Vagina (tissue), 2 donors: Measurements from ENCODE around the gene GAB2. TPM values are rescaled to one million over a fixed set of nuclear protein-coding genes. Genes with fewer than 3 reads are reported as not detected.
A peak's percentile ranks its signal among the peaks of the same experiment; 100 is the strongest.

Source experiments
- DNase-seq, 2 donors: peaks; one replicate each; pipeline ENCODE4 v3.0.0-alpha.2; 2017; ENCODE audit errors: extremely low spot score in 2 of 2
- H3K27ac ChIP-seq: fragments of 200-600 bp; sonication (generic); one replicate; pipeline ENCODE4 v1.5.1; 2019
- H3K27me3 ChIP-seq: fragments of 200-600 bp; sonication (generic); one replicate; pipeline ENCODE4 v1.5.1; 2019
- H3K36me3 ChIP-seq, 2 donors: fragments of 200-600 bp; sonication (generic); one replicate each; pipeline ENCODE4 v1.5.1; 2017 to 2019
- H3K4me1 ChIP-seq: fragments of 200-600 bp; sonication (generic); one replicate; pipeline ENCODE4 v1.5.1; 2019
- H3K4me3 ChIP-seq, 2 donors: fragments of 200-600 bp; sonication (generic); 1 replicate in 1 of 2; 2 replicates in 1 of 2; pipeline ENCODE4 v1.5.1; 2016 to 2019
- H3K9me3 ChIP-seq: fragments of 200-600 bp; sonication (generic); one replicate; pipeline ENCODE4 v1.5.1; 2019
- POLR2A ChIP-seq, 2 donors: fragments of 450-650 bp; IDR thresholded peaks; one replicate each; pipeline ENCODE4 v1.6.1; 2017; ENCODE audit warnings: antibody characterized with exemption in 2 of 2, mild to moderate bottlenecking in 2 of 2, moderate library complexity in 2 of 2
- POLR2AphosphoS5 ChIP-seq, 2 donors: sonication (generic); formaldehyde crosslinking; IDR thresholded peaks; one replicate each; pipeline ENCODE4 v1.9.0; 2017; ENCODE audit warnings: antibody characterized with exemption in 2 of 2, mild to moderate bottlenecking in 2 of 2, low read depth in 1 of 2; ENCODE audit not compliant: insufficient read depth in 1 of 2
- intact Hi-C: fragments of 100-400 bp; cut with DNase I; formaldehyde crosslinking; loops from one replicate; pipeline ENCODE4 v1.15.1; 2023
- total RNA-seq: library from RNA; depleted of rRNA; stranded (reverse); fragments of >200 nt; gene quantifications from one replicate; pipeline ENCODE4 v1.2.3, GENCODE V29; 2016
- TF ChIP-seq, protein P1 (sequence below), 3 experiments: fragments of 450-650 bp in 2 of 3; fragments of 200-600 bp in 1 of 3; sonication (generic) in 1 of 3; IDR thresholded peaks; one replicate each; pipeline ENCODE4 v1.5.1; 2017 to 2019; ENCODE audit warnings: antibody characterized with exemption in 3 of 3, mild to moderate bottlenecking in 2 of 3, moderate library complexity in 2 of 3

The GAB2 gene
- total RNA-seq, 1 donor from 2014 or later: 24.6 TPM

DNA sequence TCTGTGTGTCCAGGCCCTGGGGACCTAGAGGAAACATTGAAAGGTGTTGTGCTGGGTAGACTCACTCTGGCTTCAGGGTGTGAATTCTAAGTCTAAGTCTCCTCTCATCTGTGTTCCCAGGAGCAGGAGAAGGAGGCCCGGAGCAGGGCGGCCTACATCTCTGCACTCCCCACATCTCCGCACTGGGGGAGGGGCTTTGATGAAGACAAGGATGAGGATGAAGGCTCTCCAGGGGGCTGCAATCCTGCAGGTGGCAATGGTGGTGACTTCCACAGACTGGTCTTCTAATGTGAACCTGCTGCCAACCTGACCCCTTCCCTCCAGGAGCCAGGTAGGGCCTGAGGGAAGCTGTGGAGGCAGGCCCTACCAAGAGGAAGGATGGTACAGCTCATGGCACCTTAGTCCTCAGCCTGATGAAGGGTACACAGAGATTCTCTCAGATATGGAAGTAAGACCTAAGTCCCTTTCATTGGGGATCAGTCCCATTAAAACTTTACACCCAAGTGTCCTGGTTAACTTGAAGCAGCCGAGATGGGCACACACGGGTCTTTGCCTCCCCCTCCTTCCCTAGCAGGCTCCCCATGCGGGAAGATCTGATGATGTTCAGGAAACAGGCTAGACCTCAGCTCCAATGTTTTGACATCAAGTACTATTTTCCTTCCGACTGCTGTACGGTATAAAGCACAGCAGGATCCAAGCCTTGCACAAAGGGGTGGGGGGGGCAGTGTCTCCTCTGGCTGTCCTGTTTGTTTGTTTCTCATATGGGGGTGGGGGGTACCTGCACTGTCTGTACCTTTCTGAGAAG is 203.9 kb downstream of the GAB2 start:
- intact Hi-C loops: no loop called here
- Histone ChIP-seq H3K36me3 (peaks cover 0 to 22% of the 10 kb centered on the region in 2 donors), H3K4me3 (no peak overlapping the region), H3K4me1 (peaks cover 6% of the 10 kb centered on the region), H3K9me3 (no peaks in the 10 kb centered on the region), H3K27ac (no peak overlapping the region), H3K27me3 (no peaks in the 10 kb centered on the region)
- TF ChIP-seq POLR2A (IDR thresholded peaks at IDR 0.05) (no peak), POLR2AphosphoS5 (IDR thresholded peaks at IDR 0.05; ENCODE audit: insufficient read depth in 1 of 2, low read depth in 1 of 2) (no peak)
- TF ChIP-seq, protein P1, sequence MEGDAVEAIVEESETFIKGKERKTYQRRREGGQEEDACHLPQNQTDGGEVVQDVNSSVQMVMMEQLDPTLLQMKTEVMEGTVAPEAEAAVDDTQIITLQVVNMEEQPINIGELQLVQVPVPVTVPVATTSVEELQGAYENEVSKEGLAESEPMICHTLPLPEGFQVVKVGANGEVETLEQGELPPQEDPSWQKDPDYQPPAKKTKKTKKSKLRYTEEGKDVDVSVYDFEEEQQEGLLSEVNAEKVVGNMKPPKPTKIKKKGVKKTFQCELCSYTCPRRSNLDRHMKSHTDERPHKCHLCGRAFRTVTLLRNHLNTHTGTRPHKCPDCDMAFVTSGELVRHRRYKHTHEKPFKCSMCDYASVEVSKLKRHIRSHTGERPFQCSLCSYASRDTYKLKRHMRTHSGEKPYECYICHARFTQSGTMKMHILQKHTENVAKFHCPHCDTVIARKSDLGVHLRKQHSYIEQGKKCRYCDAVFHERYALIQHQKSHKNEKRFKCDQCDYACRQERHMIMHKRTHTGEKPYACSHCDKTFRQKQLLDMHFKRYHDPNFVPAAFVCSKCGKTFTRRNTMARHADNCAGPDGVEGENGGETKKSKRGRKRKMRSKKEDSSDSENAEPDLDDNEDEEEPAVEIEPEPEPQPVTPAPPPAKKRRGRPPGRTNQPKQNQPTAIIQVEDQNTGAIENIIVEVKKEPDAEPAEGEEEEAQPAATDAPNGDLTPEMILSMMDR (IDR thresholded peaks at IDR 0.05): no peak
- DNase-seq: no peak

DNA sequence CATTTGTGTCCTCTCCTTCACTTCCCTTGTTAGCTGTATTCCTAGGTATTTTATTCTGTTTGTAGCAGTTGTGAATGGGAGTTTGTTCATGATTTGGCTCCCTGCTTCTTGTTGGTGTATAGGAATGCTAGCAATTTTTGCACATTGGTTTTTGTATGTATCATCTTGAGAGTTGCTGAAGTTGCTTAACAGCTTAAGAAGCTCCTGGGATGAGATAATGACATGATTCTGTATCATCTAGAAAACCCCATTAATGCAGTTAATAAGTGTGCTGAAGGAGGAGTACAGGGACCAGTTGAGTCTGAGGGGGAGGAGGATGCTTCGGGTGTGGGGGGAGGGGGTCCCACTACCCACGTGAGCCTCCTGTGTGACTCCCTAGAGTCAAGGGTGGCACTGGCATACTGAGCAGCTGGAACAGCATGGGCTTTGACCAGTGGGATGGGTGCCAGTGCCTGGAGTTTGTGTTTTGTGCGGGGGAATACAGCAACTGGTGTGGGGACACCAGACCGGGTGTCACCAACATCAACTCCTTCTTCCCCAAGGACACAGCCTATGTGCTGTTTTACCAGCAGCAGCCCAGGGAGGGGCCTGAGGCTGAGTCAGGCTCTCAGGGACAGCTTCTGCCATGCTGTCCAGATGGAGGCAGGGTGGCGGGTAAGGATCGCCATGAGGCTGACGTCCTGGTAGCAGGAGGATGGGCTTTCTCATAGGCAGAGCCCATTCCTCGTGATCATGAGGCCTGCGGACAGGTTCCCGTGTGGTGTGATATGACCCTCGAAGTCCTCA is 204.8 kb downstream of the GAB2 start:
- Histone ChIP-seq H3K36me3 (peaks cover 0 to 24% of the 10 kb centered on the region in 2 donors), H3K9me3 (no peaks in the 10 kb centered on the region), H3K27me3 (no peaks in the 10 kb centered on the region), H3K4me3 (no peak overlapping the region), H3K27ac (no peak overlapping the region), H3K4me1 (peaks cover 6% of the 10 kb centered on the region)
- TF ChIP-seq POLR2AphosphoS5 (IDR thresholded peaks at IDR 0.05; ENCODE audit: insufficient read depth in 1 of 2, low read depth in 1 of 2): no peak
- no peak for TF ChIP-seq POLR2A (IDR thresholded peaks at IDR 0.05)
- TF ChIP-seq, protein P1 (IDR thresholded peaks at IDR 0.05): no peak
- DNase-seq: no peak
- intact Hi-C loops: no loop called here

DNA sequence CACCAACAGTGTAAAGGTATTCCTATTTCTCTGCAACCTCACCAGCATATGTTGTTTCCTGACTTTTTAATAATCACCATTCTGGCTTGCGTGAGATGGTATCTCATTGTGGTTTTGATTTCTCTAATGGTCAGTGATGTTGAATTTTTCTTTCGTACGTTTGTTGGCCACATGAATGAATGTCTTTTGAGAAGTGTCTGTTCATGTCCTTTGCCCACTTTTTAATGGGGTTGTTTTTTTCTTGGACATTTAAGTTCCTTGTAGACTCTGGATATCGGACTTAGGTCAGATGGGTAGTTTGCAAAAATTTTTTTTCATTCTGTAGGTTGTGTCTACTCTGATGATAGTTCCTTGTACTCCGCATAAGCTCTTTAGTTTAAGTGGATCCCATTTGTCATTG is 206.1 kb downstream of the GAB2 start:
- H3K36me3 ChIP-seq: peaks cover 0 to 35% of the 10 kb centered on the region in 2 donors
- intact Hi-C loops: no loop called here
- H3K27ac ChIP-seq: no peak overlapping the region
- H3K9me3 ChIP-seq: no peaks in the 10 kb centered on the region
- peaks cover 6% of the 10 kb centered on the region for H3K4me1 ChIP-seq
- no peaks in the 10 kb centered on the region for H3K27me3 ChIP-seq
- no peak for DNase-seq
- TF ChIP-seq POLR2A (IDR thresholded peaks at IDR 0.05): no peak
- TF ChIP-seq, protein P1 (IDR thresholded peaks at IDR 0.05): no peak
- no peak for TF ChIP-seq POLR2AphosphoS5 (IDR thresholded peaks at IDR 0.05; ENCODE audit: insufficient read depth in 1 of 2, low read depth in 1 of 2)
- H3K4me3 ChIP-seq: no peak overlapping the region

DNA sequence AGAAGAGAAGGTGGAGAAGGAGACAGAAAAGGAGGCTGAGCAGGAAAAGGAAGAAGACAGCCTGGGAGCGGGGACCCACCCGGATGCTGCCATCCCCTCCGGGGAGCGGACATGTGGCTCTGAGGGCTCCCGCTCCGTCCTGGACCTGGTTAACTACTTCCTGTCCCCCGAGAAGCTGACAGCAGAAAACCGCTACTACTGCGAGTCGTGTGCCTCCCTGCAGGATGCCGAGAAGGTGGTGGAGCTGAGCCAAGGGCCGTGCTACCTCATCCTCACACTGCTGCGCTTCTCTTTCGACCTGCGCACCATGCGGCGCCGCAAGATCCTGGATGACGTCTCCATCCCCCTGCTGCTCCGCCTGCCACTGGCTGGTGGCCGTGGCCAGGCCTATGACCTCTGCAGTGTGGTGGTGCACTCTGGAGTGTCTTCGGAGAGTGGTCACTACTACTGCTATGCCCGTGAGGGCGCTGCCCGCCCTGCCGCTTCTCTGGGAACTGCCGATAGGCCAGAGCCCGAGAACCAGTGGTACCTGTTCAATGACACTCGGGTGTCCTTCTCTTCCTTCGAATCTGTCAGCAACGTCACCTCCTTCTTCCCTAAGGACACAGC is 207.5 kb downstream of the GAB2 start:
- TF ChIP-seq, protein P1 (IDR thresholded peaks at IDR 0.05): no peak
- TF ChIP-seq POLR2A (IDR thresholded peaks at IDR 0.05) (no peak), POLR2AphosphoS5 (IDR thresholded peaks at IDR 0.05; ENCODE audit: insufficient read depth in 1 of 2, low read depth in 1 of 2) (peak in 1 of 2 donors; percentile 18)
- no peaks in the 10 kb centered on the region for H3K9me3 ChIP-seq
- H3K36me3 ChIP-seq: peaks cover 0 to 37% of the 10 kb centered on the region in 2 donors
- DNase-seq: no peak
- no peaks in the 10 kb centered on the region for H3K27me3 ChIP-seq
- intact Hi-C loops: no loop called here
- peaks cover 6% of the 10 kb centered on the region for H3K4me1 ChIP-seq
- H3K27ac ChIP-seq: no peak overlapping the region
- H3K4me3 ChIP-seq: no peak overlapping the region
